IPS-20b (cell line): ENCODE data around the gene DMRTB1.

Experiments used
- H3K27ac ChIP-seq: one replicate; pipeline ENCODE4 v1.5.1; 2013; ENCODE audit warnings: low read length
- H3K27me3 ChIP-seq: 2 replicates; pipeline ENCODE4 v1.6.1; 2013; ENCODE audit warnings: mild to moderate bottlenecking, low read length, inconsistent platforms; ENCODE audit not compliant: insufficient read depth
- H3K36me3 ChIP-seq: 2 replicates; pipeline ENCODE4 v1.6.1; 2013; ENCODE audit warnings: low read depth, mild to moderate bottlenecking, inconsistent platforms, low read length, moderate library complexity; ENCODE audit not compliant: insufficient read depth
- H3K4me1 ChIP-seq: 2 replicates; pipeline ENCODE4 v1.6.1; 2013; ENCODE audit warnings: mild to moderate bottlenecking, control low read depth, inconsistent platforms, low read length, moderate library complexity; ENCODE audit not compliant: insufficient read depth
- H3K4me3 ChIP-seq: 2 replicates; pipeline ENCODE4 v1.5.1; 2013; ENCODE audit warnings: mild to moderate bottlenecking, low read length, inconsistent platforms
- H3K9ac ChIP-seq: 2 replicates; pipeline ENCODE4 v1.6.1; 2013; ENCODE audit warnings: low read depth, mild to moderate bottlenecking, inconsistent platforms, low read length, moderate library complexity
- H3K9me3 ChIP-seq: 2 replicates; pipeline ENCODE4 v1.6.1; 2013; ENCODE audit warnings: mild to moderate bottlenecking, low read depth, low read length, inconsistent platforms; ENCODE audit not compliant: insufficient read depth

The DMRTB1 gene

GRCh38 chr1:53459321-53460175, at the start of gene DMRTB1:
TSS of gene DMRTB1 (plus strand) at chr1:53459399. CDS start at chr1:53459454, 55 bp downstream.
- Histone ChIP-seq H3K9ac (no peak within 1 kb of the TSS), H3K4me1 (no peaks in the 10 kb centered on the region), H3K27me3 (no peaks in the 10 kb centered on the region), H3K4me3 (no peak within 1 kb of the TSS), H3K27ac (no peak within 1 kb of the TSS), H3K36me3 (no peaks in the 10 kb centered on the region), H3K9me3 (no peaks in the 10 kb centered on the region)

- Histone ChIP-seq H3K9ac (no peak overlapping the region), H3K27ac (no peak overlapping the region), H3K27me3 (no peaks in the 10 kb centered on the region), H3K4me3 (no peak overlapping the region), H3K4me1 (peaks cover 6% of the 10 kb centered on the region), H3K36me3 (no peaks in the 10 kb centered on the region), H3K9me3 (no peaks in the 10 kb centered on the region)
Observed at GRCh38 chr1:53409695-53410094, 49.5 kb upstream of the DMRTB1 start.

GRCh38 chr1:53410100-53410541, 49.1 kb upstream of the DMRTB1 start:
- H3K27ac ChIP-seq = no peak overlapping the region
- H3K4me3 ChIP-seq = no peak overlapping the region
- no peaks in the 10 kb centered on the region for H3K36me3 ChIP-seq
- H3K9me3 ChIP-seq = 0 out of 2 replicates have a peak, but pooled peaks cover 1% of the 10 kb centered on the region
- no peaks in the 10 kb centered on the region for H3K27me3 ChIP-seq
- no peak overlapping the region for H3K9ac ChIP-seq
- H3K4me1 ChIP-seq = peaks cover 6% of the 10 kb centered on the region

GRCh38 chr1:53410701-53411100, 48.5 kb upstream of the DMRTB1 start:
- Histone ChIP-seq H3K27ac (no peak overlapping the region), H3K27me3 (no peaks in the 10 kb centered on the region), H3K36me3 (no peaks in the 10 kb centered on the region), H3K4me3 (no peak overlapping the region), H3K9ac (no peak overlapping the region), H3K4me1 (peaks cover 8% of the 10 kb centered on the region), H3K9me3 (0 out of 2 replicates have a peak, but pooled peaks cover 2% of the 10 kb centered on the region)

GRCh38 chr1:53411541-53412152, 47.6 kb upstream of the DMRTB1 start:
- Histone ChIP-seq H3K27ac (no peak overlapping the region), H3K27me3 (no peaks in the 10 kb centered on the region), H3K4me1 (peaks cover 15% of the 10 kb centered on the region)

GRCh38 chr1:53412285-53413174, 46.7 kb upstream of the DMRTB1 start:
- Histone ChIP-seq H3K9me3 (0 out of 2 replicates have a peak, but pooled peaks cover 2% of the 10 kb centered on the region), H3K27me3 (no peaks in the 10 kb centered on the region), H3K9ac (no peak overlapping the region), H3K27ac (no peak overlapping the region), H3K36me3 (no peaks in the 10 kb centered on the region), H3K4me1 (peaks cover 24% of the 10 kb centered on the region), H3K4me3 (no peak overlapping the region)

More at GRCh38 chr1:53411541-53412152, 47.6 kb upstream of the DMRTB1 start:
- Histone ChIP-seq H3K9me3 (0 out of 2 replicates have a peak, but pooled peaks cover 2% of the 10 kb centered on the region), H3K36me3 (no peaks in the 10 kb centered on the region), H3K9ac (no peak overlapping the region), H3K4me3 (no peak overlapping the region)

GRCh38 chr1:53413175-53414001, 45.8 kb upstream of the DMRTB1 start:
- 0 out of 2 replicates have a peak, but pooled peaks cover 2% of the 10 kb centered on the region for H3K9me3 ChIP-seq
- no peaks in the 10 kb centered on the region for H3K27me3 ChIP-seq
- no peak overlapping the region for H3K27ac ChIP-seq
- H3K4me3 ChIP-seq = no peak overlapping the region
- H3K9ac ChIP-seq = no peak overlapping the region
- H3K4me1 ChIP-seq = peaks cover 28% of the 10 kb centered on the region
- no peaks in the 10 kb centered on the region for H3K36me3 ChIP-seq

- no peaks in the 10 kb centered on the region for H3K36me3 ChIP-seq
- H3K4me1 ChIP-seq = peaks cover 36% of the 10 kb centered on the region
- H3K9ac ChIP-seq = no peak overlapping the region
- no peaks in the 10 kb centered on the region for H3K27me3 ChIP-seq
- H3K4me3 ChIP-seq = no peak overlapping the region
- no peak overlapping the region for H3K27ac ChIP-seq
- 0 out of 2 replicates have a peak, but pooled peaks cover 2% of the 10 kb centered on the region for H3K9me3 ChIP-seq
Observed at GRCh38 chr1:53414632-53415031, 44.6 kb upstream of the DMRTB1 start.

- H3K9me3 ChIP-seq = 0 out of 2 replicates have a peak, but pooled peaks cover 2% of the 10 kb centered on the region
- H3K4me1 ChIP-seq = peaks cover 34% of the 10 kb centered on the region
- H3K27ac ChIP-seq = no peak overlapping the region
- no peak overlapping the region for H3K4me3 ChIP-seq
- no peaks in the 10 kb centered on the region for H3K36me3 ChIP-seq
- H3K27me3 ChIP-seq = no peaks in the 10 kb centered on the region
- H3K9ac ChIP-seq = no peak overlapping the region
Observed at GRCh38 chr1:53415432-53415831, 43.8 kb upstream of the DMRTB1 start.

- Histone ChIP-seq H3K36me3 (no peaks in the 10 kb centered on the region), H3K4me3 (peak overlapping the region; percentile 15; the same call in 1 of the 2 replicates), H3K9me3 (peaks cover 9% of the 10 kb centered on the region; the same call in 1 of the 2 replicates), H3K9ac (no peak overlapping the region), H3K4me1 (peaks cover 30% of the 10 kb centered on the region), H3K27me3 (no peaks in the 10 kb centered on the region), H3K27ac (no peak overlapping the region)
Observed at GRCh38 chr1:53416269-53416813, 42.9 kb upstream of the DMRTB1 start.
